Measurements from ENCODE around the gene NDST1. TPM values are rescaled to one million over a fixed set of nuclear protein-coding genes. Genes with fewer than 3 reads are reported as not detected.

The NDST1 gene
- total and polyA plus RNA-seq, 10 donors, result 6.1 to 360 (median 223) TPM

DNA sequence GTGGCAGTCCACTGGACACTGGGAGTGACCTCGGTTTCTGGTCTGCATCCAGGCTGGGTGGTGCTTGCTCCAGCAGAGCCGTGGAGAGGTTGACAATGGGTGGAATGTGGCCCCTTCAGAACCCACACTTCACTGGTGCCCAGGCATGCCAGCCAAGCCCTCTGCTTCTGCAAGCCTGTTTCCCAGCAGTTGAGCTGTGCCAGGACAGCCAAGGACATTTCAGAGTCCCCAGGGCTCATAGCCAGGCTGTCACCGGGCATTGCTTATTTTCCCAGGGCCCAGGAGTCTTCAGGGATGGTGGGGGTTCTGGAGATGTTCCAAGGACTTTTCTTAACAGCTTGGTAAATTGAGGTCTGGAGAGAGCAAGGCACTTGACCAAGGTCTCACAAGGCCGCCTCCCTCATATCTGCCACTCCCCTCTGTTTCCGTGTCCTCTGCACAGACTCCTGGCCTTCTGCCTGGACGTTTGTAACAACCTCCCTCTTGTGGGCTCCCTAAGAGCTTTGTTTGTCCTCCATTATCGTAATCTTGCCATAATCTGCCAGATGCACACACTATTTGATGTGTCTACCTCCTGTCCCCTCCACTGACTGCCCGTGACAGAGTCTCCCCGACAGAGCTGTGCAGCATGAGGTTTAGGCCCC is 3.8 kb upstream of the NDST1 start:
- 47 to 80% (median 60%) methylated on average over 9 of the region's 9 CpGs for WGBS, 5 donors
- intact Hi-C loops (cut with DNase I; ENCODE audit: low total_unique reads), result no loop called here
- peaks cover 35 to 100% (median 94%) of the 10 kb centered on the region in 6 donors for H3K4me1 ChIP-seq
- no peaks in the 10 kb centered on the region for H3K9me3 ChIP-seq
- peak overlapping the region in 7 of 8 donors; percentile 46 to 81 (median 74) for H3K27ac ChIP-seq
- peak; percentile 83 for DNase-seq
- H3K36me3 ChIP-seq, result peaks cover 0 to 43% (median 2%) of the 10 kb centered on the region in 6 donors
- no peaks in the 10 kb centered on the region for H3K27me3 ChIP-seq (replicated peaks in 1 of 7)
- TF ChIP-seq, protein P1, sequence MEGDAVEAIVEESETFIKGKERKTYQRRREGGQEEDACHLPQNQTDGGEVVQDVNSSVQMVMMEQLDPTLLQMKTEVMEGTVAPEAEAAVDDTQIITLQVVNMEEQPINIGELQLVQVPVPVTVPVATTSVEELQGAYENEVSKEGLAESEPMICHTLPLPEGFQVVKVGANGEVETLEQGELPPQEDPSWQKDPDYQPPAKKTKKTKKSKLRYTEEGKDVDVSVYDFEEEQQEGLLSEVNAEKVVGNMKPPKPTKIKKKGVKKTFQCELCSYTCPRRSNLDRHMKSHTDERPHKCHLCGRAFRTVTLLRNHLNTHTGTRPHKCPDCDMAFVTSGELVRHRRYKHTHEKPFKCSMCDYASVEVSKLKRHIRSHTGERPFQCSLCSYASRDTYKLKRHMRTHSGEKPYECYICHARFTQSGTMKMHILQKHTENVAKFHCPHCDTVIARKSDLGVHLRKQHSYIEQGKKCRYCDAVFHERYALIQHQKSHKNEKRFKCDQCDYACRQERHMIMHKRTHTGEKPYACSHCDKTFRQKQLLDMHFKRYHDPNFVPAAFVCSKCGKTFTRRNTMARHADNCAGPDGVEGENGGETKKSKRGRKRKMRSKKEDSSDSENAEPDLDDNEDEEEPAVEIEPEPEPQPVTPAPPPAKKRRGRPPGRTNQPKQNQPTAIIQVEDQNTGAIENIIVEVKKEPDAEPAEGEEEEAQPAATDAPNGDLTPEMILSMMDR (IDR thresholded peaks at IDR 0.05 in 8 of 11, conservative IDR thresholded peaks at IDR 0.05 in 3 of 11), result peak in 1 of 11 experiments; percentile 10
- TF ChIP-seq POLR2AphosphoS5 (IDR thresholded peaks at IDR 0.05) (peak; percentile 67 to 71 (median 70)), POLR2A (IDR thresholded peaks at IDR 0.05) (no peak)
- H3K4me3 ChIP-seq, result no peak overlapping the region

DNA sequence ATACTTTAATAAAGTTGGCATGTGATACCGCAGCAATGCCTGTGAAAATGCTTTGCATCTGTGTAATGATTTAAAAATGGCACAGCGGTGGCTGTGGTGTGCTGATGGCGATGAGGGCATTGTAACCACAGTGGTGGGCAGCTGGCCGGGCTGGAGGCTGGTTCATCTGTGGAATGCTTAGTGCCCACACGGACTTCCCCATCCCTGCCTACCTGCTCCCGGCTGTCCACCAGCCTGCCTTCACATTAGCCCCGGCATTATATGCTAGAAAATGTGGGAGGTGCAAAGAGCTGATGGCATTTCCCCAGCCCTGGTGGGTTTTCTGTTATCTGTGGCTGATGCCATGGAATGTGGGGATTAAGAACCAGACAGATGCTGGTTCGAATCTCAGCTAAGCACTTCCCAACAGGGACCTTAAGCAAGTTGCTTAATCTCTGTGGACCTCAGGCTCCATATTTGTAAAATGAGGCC is 2.9 kb upstream of the NDST1 start:
- H3K9me3 ChIP-seq, result no peaks in the 10 kb centered on the region
- intact Hi-C loops (cut with DNase I; ENCODE audit: low total_unique reads), result no loop called here
- H3K4me1 ChIP-seq, result peaks cover 40 to 100% (median 93%) of the 10 kb centered on the region in 6 donors
- peak overlapping the region in 6 of 8 donors; percentile 26 to 81 (median 76) for H3K27ac ChIP-seq
- H3K36me3 ChIP-seq, result peaks cover 0 to 44% (median 2%) of the 10 kb centered on the region in 6 donors
- DNase-seq, result no peak
- no peaks in the 10 kb centered on the region for H3K27me3 ChIP-seq (replicated peaks in 1 of 7)
- H3K4me3 ChIP-seq, result no peak overlapping the region
- TF ChIP-seq POLR2A (IDR thresholded peaks at IDR 0.05) (no peak), POLR2AphosphoS5 (IDR thresholded peaks at IDR 0.05) (no peak)
- TF ChIP-seq, protein P1 (IDR thresholded peaks at IDR 0.05 in 8 of 11, conservative IDR thresholded peaks at IDR 0.05 in 3 of 11), result no peak
- WGBS, 5 donors, result 72 to 85% (median 77%) methylated on average over 8 of the region's 8 CpGs

DNA sequence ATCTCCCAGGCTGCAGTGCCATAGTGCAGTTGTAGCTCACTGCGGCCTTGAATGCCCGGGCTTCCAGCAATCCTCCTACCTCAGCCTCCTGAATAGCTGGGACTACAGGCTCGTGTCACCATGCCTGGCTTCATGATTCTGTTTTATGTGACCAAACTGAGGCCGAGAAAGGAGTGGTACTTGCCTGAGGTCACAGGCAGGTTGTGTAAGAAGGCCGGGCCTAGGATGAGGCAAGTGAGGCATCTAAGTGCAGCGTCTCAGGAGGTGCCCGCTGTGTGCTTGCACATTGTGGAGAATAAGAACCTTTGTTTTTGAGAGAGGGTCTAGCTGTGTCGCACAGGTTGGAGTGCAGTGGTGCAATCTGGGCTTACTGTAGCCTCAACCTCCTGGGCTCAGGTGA is 2.1 kb upstream of the NDST1 start:
- no peaks in the 10 kb centered on the region for H3K27me3 ChIP-seq (replicated peaks in 1 of 7)
- WGBS, 5 donors, result 70 to 87% (median 78%) methylated on average over 8 of the region's 8 CpGs
- no peaks in the 10 kb centered on the region for H3K9me3 ChIP-seq
- no peak for TF ChIP-seq POLR2A (IDR thresholded peaks at IDR 0.05)
- peak in 2 of 3 donors; percentile 10 to 27 for TF ChIP-seq POLR2AphosphoS5 (IDR thresholded peaks at IDR 0.05)
- no peak overlapping the region for H3K4me3 ChIP-seq
- intact Hi-C loops (cut with DNase I; ENCODE audit: low total_unique reads), result no loop called here
- peaks cover 38 to 100% (median 92%) of the 10 kb centered on the region in 6 donors for H3K4me1 ChIP-seq
- H3K36me3 ChIP-seq, result peaks cover 0 to 39% (median 0%) of the 10 kb centered on the region in 6 donors
- peak overlapping the region in 5 of 8 donors; percentile 74 to 81 (median 77) for H3K27ac ChIP-seq
- no peak for DNase-seq

DNA sequence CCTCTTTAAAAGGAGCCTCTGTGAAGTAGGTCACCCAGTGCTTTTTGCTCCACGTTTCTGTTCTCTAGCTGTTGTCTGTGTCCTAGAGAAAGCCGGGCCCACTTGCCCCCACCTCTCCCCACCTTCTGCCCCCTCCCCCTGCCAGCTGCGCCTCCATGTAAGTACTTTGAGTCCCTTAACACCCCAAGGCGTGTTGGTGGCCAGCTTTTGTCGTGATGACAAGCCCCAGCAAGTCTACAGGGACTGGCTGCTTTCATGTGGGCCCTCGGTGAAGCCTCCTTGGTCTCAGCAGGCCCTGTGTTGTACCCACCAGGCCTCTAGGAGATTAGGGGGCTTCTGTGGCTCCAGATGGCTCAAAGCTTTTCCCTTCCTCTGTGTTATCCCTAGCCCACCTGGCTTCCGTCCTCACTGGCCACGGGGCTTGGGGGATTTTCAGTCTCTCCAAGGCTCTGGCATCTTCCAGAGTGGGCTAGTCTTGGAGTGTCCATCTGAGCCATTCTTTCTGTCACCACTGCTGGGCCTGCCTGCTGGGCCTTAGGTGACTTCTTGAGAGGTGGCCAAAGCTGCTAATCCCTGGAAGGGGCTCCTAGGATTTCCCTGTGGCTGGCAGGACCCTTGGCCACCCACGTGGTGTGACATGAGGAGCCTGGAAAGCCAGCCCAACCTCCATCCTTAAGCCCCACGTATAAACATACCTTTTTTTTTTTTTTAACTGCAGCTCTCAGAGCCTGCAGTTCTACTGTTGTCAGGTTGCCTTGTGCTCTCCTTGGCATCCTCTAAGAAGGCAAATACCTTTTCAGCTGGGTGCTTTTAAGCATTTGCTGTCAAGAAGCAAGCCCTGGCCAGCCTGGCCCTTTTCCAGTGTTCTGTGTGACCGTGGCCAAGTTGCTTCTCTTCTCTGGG is 1.1 kb upstream of the NDST1 start:
- intact Hi-C loops (cut with DNase I; ENCODE audit: low total_unique reads), result no loop called here
- no peak for DNase-seq
- Histone ChIP-seq H3K9me3 (no peaks in the 10 kb centered on the region), H3K27ac (peak overlapping the region in 7 of 8 donors; percentile 22 to 81 (median 74)), H3K4me3 (no peak overlapping the region), H3K27me3 (replicated peaks in 1 of 7) (no peaks in the 10 kb centered on the region), H3K36me3 (peaks cover 0 to 31% (median 0%) of the 10 kb centered on the region in 6 donors), H3K4me1 (peaks cover 38 to 100% (median 92%) of the 10 kb centered on the region in 6 donors)
- 50 to 75% (median 71%) methylated on average over 11 of the region's 11 CpGs for WGBS, 5 donors
- no peak for TF ChIP-seq POLR2AphosphoS5 (IDR thresholded peaks at IDR 0.05)
- no peak for TF ChIP-seq POLR2A (IDR thresholded peaks at IDR 0.05)
- TF ChIP-seq, protein P1 (IDR thresholded peaks at IDR 0.05 in 8 of 11, conservative IDR thresholded peaks at IDR 0.05 in 3 of 11), result no peak

Measured in spleen (tissue), 11 donors.